ENCODE measurements around the gene CACNA2D4.

The CACNA2D4 gene

GRCh38 chr12:1782215-1782614 lies 136.2 kb downstream of the CACNA2D4 start:
- DNase-seq (no peak), ATAC-seq (no peak)
- no peaks in the 10 kb centered on the region for H3K9me3 Mint-ChIP-seq
- no peaks in the 10 kb centered on the region for H3K4me1 Mint-ChIP-seq
- H3K27ac Mint-ChIP-seq, result no peak overlapping the region
- H3K27me3 Mint-ChIP-seq, result no peaks in the 10 kb centered on the region
- no peak overlapping the region for H3K4me3 Mint-ChIP-seq

GRCh38 chr12:1781772-1782171 lies 136.7 kb downstream of the CACNA2D4 start:
- DNase-seq, result no peak

GRCh38 chr12:1779783-1780182 lies 138.7 kb downstream of the CACNA2D4 start:
- peaks cover 17% of the 10 kb centered on the region for H3K4me1 Mint-ChIP-seq
- DNase-seq (no peak), ATAC-seq (no peak)
- H3K4me3 Mint-ChIP-seq, result no peak overlapping the region
- no peak overlapping the region for H3K27ac Mint-ChIP-seq
- no peaks in the 10 kb centered on the region for H3K27me3 Mint-ChIP-seq
- no peaks in the 10 kb centered on the region for H3K9me3 Mint-ChIP-seq

More at GRCh38 chr12:1781772-1782171, 136.7 kb downstream of the CACNA2D4 start:
- Mint-ChIP-seq H3K9me3 (no peaks in the 10 kb centered on the region), H3K4me3 (no peak overlapping the region), H3K4me1 (no peaks in the 10 kb centered on the region), H3K27ac (no peak overlapping the region), H3K27me3 (no peaks in the 10 kb centered on the region)
- no peak for ATAC-seq

GRCh38 chr12:1778911-1779310 lies 139.5 kb downstream of the CACNA2D4 start:
- peaks cover 17% of the 10 kb centered on the region for H3K4me1 Mint-ChIP-seq
- no peaks in the 10 kb centered on the region for H3K27me3 Mint-ChIP-seq
- no peak for ATAC-seq
- DNase-seq, result no peak
- H3K4me3 Mint-ChIP-seq, result no peak overlapping the region
- no peaks in the 10 kb centered on the region for H3K9me3 Mint-ChIP-seq
- no peak overlapping the region for H3K27ac Mint-ChIP-seq

GRCh38 chr12:1777798-1778197 lies 140.7 kb downstream of the CACNA2D4 start:
- Mint-ChIP-seq H3K9me3 (no peaks in the 10 kb centered on the region), H3K4me1 (peaks cover 20% of the 10 kb centered on the region), H3K27ac (no peak overlapping the region), H3K27me3 (no peaks in the 10 kb centered on the region), H3K4me3 (no peak overlapping the region)
- ATAC-seq (no peak), DNase-seq (no peak)

GRCh38 chr12:1776170-1776921 lies 142.1 kb downstream of the CACNA2D4 start:
- H3K4me1 Mint-ChIP-seq, result peaks cover 21% of the 10 kb centered on the region
- H3K4me3 Mint-ChIP-seq, result no peak overlapping the region
- ATAC-seq, result no peak
- H3K27ac Mint-ChIP-seq, result peak overlapping the region in 1 of 2 donors; percentile 74
- H3K27me3 Mint-ChIP-seq, result no peaks in the 10 kb centered on the region
- H3K9me3 Mint-ChIP-seq, result no peaks in the 10 kb centered on the region
- no peak for DNase-seq

- H3K4me1 Mint-ChIP-seq, result peaks cover 21% of the 10 kb centered on the region
- DNase-seq (no peak), ATAC-seq (no peak)
- H3K9me3 Mint-ChIP-seq, result no peaks in the 10 kb centered on the region
- peak overlapping the region in 1 of 2 donors; percentile 13 for H3K27ac Mint-ChIP-seq
- no peak overlapping the region for H3K4me3 Mint-ChIP-seq
- no peaks in the 10 kb centered on the region for H3K27me3 Mint-ChIP-seq
Observed at GRCh38 chr12:1773937-1774655, 144.4 kb downstream of the CACNA2D4 start.

- peaks cover 4% of the 10 kb centered on the region for H3K4me1 Mint-ChIP-seq
- no peak overlapping the region for H3K4me3 Mint-ChIP-seq
- H3K9me3 Mint-ChIP-seq, result no peaks in the 10 kb centered on the region
- no peak for DNase-seq
- no peak for ATAC-seq
- no peaks in the 10 kb centered on the region for H3K27me3 Mint-ChIP-seq
- H3K27ac Mint-ChIP-seq, result peak overlapping the region in 1 of 2 donors; percentile 47
Observed at GRCh38 chr12:1769809-1770494, 148.5 kb downstream of the CACNA2D4 start.

GRCh38 chr12:1768615-1769014 lies 149.8 kb downstream of the CACNA2D4 start:
- Mint-ChIP-seq H3K27ac (no peak overlapping the region), H3K4me3 (no peak overlapping the region)

GRCh38 chr12:1767407-1768090 lies 150.9 kb downstream of the CACNA2D4 start:
- H3K9me3 Mint-ChIP-seq, result no peaks in the 10 kb centered on the region
- ATAC-seq, result no peak
- H3K4me1 Mint-ChIP-seq, result no peaks in the 10 kb centered on the region
- no peaks in the 10 kb centered on the region for H3K27me3 Mint-ChIP-seq
- no peak for DNase-seq
- H3K4me3 Mint-ChIP-seq, result no peak overlapping the region
- H3K27ac Mint-ChIP-seq, result no peak overlapping the region

More at GRCh38 chr12:1768615-1769014, 149.8 kb downstream of the CACNA2D4 start:
- Mint-ChIP-seq H3K4me1 (peaks cover 4% of the 10 kb centered on the region), H3K9me3 (no peaks in the 10 kb centered on the region), H3K27me3 (no peaks in the 10 kb centered on the region)
- ATAC-seq (no peak), DNase-seq (no peak)

- Mint-ChIP-seq H3K4me3 (no peak overlapping the region), H3K9me3 (no peaks in the 10 kb centered on the region), H3K4me1 (peaks cover 7% of the 10 kb centered on the region), H3K27ac (no peak overlapping the region), H3K27me3 (no peaks in the 10 kb centered on the region)
- DNase-seq, result no peak
- ATAC-seq, result no peak
Observed at GRCh38 chr12:1766110-1766509, 152.3 kb downstream of the CACNA2D4 start.

GRCh38 chr12:1763153-1763552 lies 155.3 kb downstream of the CACNA2D4 start:
- Mint-ChIP-seq H3K27ac (no peak overlapping the region), H3K27me3 (no peaks in the 10 kb centered on the region), H3K9me3 (no peaks in the 10 kb centered on the region), H3K4me3 (no peak overlapping the region), H3K4me1 (peaks cover 15% of the 10 kb centered on the region)
- DNase-seq, result no peak
- ATAC-seq, result no peak

GRCh38 chr12:1761857-1762256 lies 156.6 kb downstream of the CACNA2D4 start:
- Mint-ChIP-seq H3K4me1 (peaks cover 15% of the 10 kb centered on the region), H3K27me3 (no peaks in the 10 kb centered on the region), H3K9me3 (no peaks in the 10 kb centered on the region), H3K4me3 (no peak overlapping the region), H3K27ac (no peak overlapping the region)
- no peak for ATAC-seq
- DNase-seq, result no peak

- Mint-ChIP-seq H3K27me3 (no peaks in the 10 kb centered on the region), H3K4me1 (peaks cover 15% of the 10 kb centered on the region), H3K27ac (peak overlapping the region in 1 of 2 donors; percentile 19), H3K4me3 (no peak overlapping the region), H3K9me3 (no peaks in the 10 kb centered on the region)
- DNase-seq, result no peak
- no peak for ATAC-seq
Observed at GRCh38 chr12:1760566-1761382, 157.7 kb downstream of the CACNA2D4 start.

- no peak for DNase-seq
- H3K4me3 Mint-ChIP-seq, result no peak overlapping the region
- H3K27ac Mint-ChIP-seq, result no peak overlapping the region
- no peaks in the 10 kb centered on the region for H3K9me3 Mint-ChIP-seq
- no peaks in the 10 kb centered on the region for H3K27me3 Mint-ChIP-seq
- no peak for ATAC-seq
- peaks cover 15% of the 10 kb centered on the region for H3K4me1 Mint-ChIP-seq
Observed at GRCh38 chr12:1758887-1759286, 159.6 kb downstream of the CACNA2D4 start.

Data from stimulated activated naive CD8-positive, alpha-beta T cell treated with anti-CD3 and anti-CD28 coated beads, Interleukin-15, amount 100 ng/mL, for 72 hours (primary cell).